Measurements from ENCODE around the gene LGR4.

The LGR4 gene

GRCh38 chr11:27406498-27407354 lies 65.9 kb downstream of the LGR4 start:
- H3K9me3 ChIP-seq = no peaks in the 10 kb centered on the region
- no peak for DNase-seq (ENCODE audit: low spot score in 2 of 2)
- no peak overlapping the region for H3K4me3 ChIP-seq
- in situ Hi-C loops (cut with MboI; ENCODE audit: low sequenced_read_pairs) = no loop called here
- H3K36me3 ChIP-seq (replicated peaks) = peaks cover 23% of the 10 kb centered on the region
- no peaks in the 10 kb centered on the region for H3K4me1 ChIP-seq
- H3K27me3 ChIP-seq (ENCODE audit: low read depth) = no peaks in the 10 kb centered on the region

- Histone ChIP-seq H3K36me3 (replicated peaks) (peaks cover 17% of the 10 kb centered on the region), H3K4me1 (no peaks in the 10 kb centered on the region), H3K9me3 (no peaks in the 10 kb centered on the region), H3K4me3 (no peak overlapping the region), H3K27me3 (ENCODE audit: low read depth) (no peaks in the 10 kb centered on the region)
- no peak for DNase-seq (ENCODE audit: low spot score in 2 of 2)
- in situ Hi-C loops (cut with MboI; ENCODE audit: low sequenced_read_pairs) = no loop called here
Measured at GRCh38 chr11:27405134-27405533, 67.5 kb downstream of the LGR4 start.

GRCh38 chr11:27404427-27404826 lies 68.2 kb downstream of the LGR4 start:
- H3K4me1 ChIP-seq = no peaks in the 10 kb centered on the region
- in situ Hi-C loops (cut with MboI; ENCODE audit: low sequenced_read_pairs) = no loop called here

GRCh38 chr11:27403195-27403594 lies 69.4 kb downstream of the LGR4 start:
- in situ Hi-C loops (cut with MboI; ENCODE audit: low sequenced_read_pairs) = no loop called here
- Histone ChIP-seq H3K36me3 (replicated peaks) (peaks cover 12% of the 10 kb centered on the region), H3K27me3 (ENCODE audit: low read depth) (no peaks in the 10 kb centered on the region), H3K4me3 (no peak overlapping the region), H3K9me3 (no peaks in the 10 kb centered on the region), H3K4me1 (peaks cover 5% of the 10 kb centered on the region)
- no peak for DNase-seq (ENCODE audit: low spot score in 2 of 2)

More at GRCh38 chr11:27404427-27404826, 68.2 kb downstream of the LGR4 start:
- DNase-seq (ENCODE audit: low spot score in 2 of 2) = no peak
- Histone ChIP-seq H3K9me3 (no peaks in the 10 kb centered on the region), H3K4me3 (no peak overlapping the region), H3K36me3 (replicated peaks) (peaks cover 12% of the 10 kb centered on the region), H3K27me3 (ENCODE audit: low read depth) (no peaks in the 10 kb centered on the region)

DNA sequence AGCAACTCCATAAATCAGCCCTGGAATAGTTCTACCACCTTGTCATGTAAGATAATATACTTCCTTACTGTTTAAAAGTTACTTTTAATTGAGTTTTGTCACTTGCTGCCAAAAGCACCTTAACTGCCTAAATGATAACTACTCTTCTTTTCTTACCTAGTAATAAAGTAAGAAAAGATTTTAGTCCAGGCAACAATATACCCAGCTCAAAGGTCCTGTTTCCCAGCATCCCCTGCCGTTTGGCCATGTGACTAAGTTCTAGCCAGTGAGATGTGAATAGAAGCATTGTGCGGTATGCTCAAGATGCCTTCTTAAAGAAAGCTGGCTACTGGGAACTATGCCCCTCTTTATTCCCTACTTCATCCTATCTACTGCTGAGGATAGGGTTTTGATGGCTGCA lies 70.1 kb downstream of the LGR4 start:
- H3K27me3 ChIP-seq (ENCODE audit: low read depth) = no peaks in the 10 kb centered on the region
- DNase-seq (ENCODE audit: low spot score in 2 of 2) = no peak
- H3K4me1 ChIP-seq = peaks cover 12% of the 10 kb centered on the region
- in situ Hi-C loops (cut with MboI; ENCODE audit: low sequenced_read_pairs) = no loop called here
- H3K9me3 ChIP-seq = no peaks in the 10 kb centered on the region
- H3K36me3 ChIP-seq (replicated peaks) = peaks cover 12% of the 10 kb centered on the region
- H3K4me3 ChIP-seq = no peak overlapping the region

- no peaks in the 10 kb centered on the region for H3K9me3 ChIP-seq
- no peak for DNase-seq (ENCODE audit: low spot score in 2 of 2)
- in situ Hi-C loops (cut with MboI; ENCODE audit: low sequenced_read_pairs) = no loop called here
- H3K4me1 ChIP-seq = peaks cover 16% of the 10 kb centered on the region
- no peak overlapping the region for H3K4me3 ChIP-seq
- H3K27me3 ChIP-seq (ENCODE audit: low read depth) = no peaks in the 10 kb centered on the region
- H3K36me3 ChIP-seq (replicated peaks) = peaks cover 8% of the 10 kb centered on the region; the same call in 1 of the 2 replicates
Measured at GRCh38 chr11:27401833-27402316, 70.7 kb downstream of the LGR4 start.

- in situ Hi-C loops (cut with MboI; ENCODE audit: low sequenced_read_pairs) = no loop called here
- H3K4me1 ChIP-seq = peaks cover 17% of the 10 kb centered on the region
Measured at GRCh38 chr11:27401280-27401832, 71.2 kb downstream of the LGR4 start.

GRCh38 chr11:27398400-27398770 lies 74.2 kb downstream of the LGR4 start:
- in situ Hi-C loops (cut with MboI; ENCODE audit: low sequenced_read_pairs) = no loop called here

More at GRCh38 chr11:27401280-27401832, 71.2 kb downstream of the LGR4 start:
- H3K27me3 ChIP-seq (ENCODE audit: low read depth) = no peaks in the 10 kb centered on the region
- H3K4me3 ChIP-seq = no peak overlapping the region
- H3K36me3 ChIP-seq (replicated peaks) = peaks cover 8% of the 10 kb centered on the region; the same call in 1 of the 2 replicates
- no peak for DNase-seq (ENCODE audit: low spot score in 2 of 2)
- no peaks in the 10 kb centered on the region for H3K9me3 ChIP-seq

GRCh38 chr11:27397624-27398399 lies 74.8 kb downstream of the LGR4 start:
- H3K4me1 ChIP-seq = peaks cover 52% of the 10 kb centered on the region
- DNase-seq (ENCODE audit: low spot score in 2 of 2) = peak in 1 of 2 experiments; percentile 46
- no peaks in the 10 kb centered on the region for H3K9me3 ChIP-seq
- H3K4me3 ChIP-seq = no peak overlapping the region
- H3K27me3 ChIP-seq (ENCODE audit: low read depth) = no peaks in the 10 kb centered on the region
- no peaks in the 10 kb centered on the region; the same call in 1 of the 2 replicates for H3K36me3 ChIP-seq (replicated peaks)
- in situ Hi-C loops (cut with MboI; ENCODE audit: low sequenced_read_pairs) = no loop called here

More at GRCh38 chr11:27398400-27398770, 74.2 kb downstream of the LGR4 start:
- no peaks in the 10 kb centered on the region; the same call in 1 of the 2 replicates for H3K36me3 ChIP-seq (replicated peaks)
- peaks cover 47% of the 10 kb centered on the region for H3K4me1 ChIP-seq
- H3K4me3 ChIP-seq = no peak overlapping the region
- DNase-seq (ENCODE audit: low spot score in 2 of 2) = no peak
- H3K9me3 ChIP-seq = no peaks in the 10 kb centered on the region
- H3K27me3 ChIP-seq (ENCODE audit: low read depth) = no peaks in the 10 kb centered on the region

GRCh38 chr11:27396259-27396839 lies 76.2 kb downstream of the LGR4 start:
- peaks cover 67% of the 10 kb centered on the region for H3K4me1 ChIP-seq
- no peak overlapping the region for H3K4me3 ChIP-seq
- H3K27me3 ChIP-seq (ENCODE audit: low read depth) = no peaks in the 10 kb centered on the region
- no peak for DNase-seq (ENCODE audit: low spot score in 2 of 2)
- in situ Hi-C loops (cut with MboI; ENCODE audit: low sequenced_read_pairs) = no loop called here
- H3K36me3 ChIP-seq (replicated peaks) = peaks cover 4% of the 10 kb centered on the region; the same call in 1 of the 2 replicates
- H3K9me3 ChIP-seq = no peaks in the 10 kb centered on the region

- DNase-seq (ENCODE audit: low spot score in 2 of 2) = no peak
- H3K9me3 ChIP-seq = no peaks in the 10 kb centered on the region
- in situ Hi-C loops (cut with MboI; ENCODE audit: low sequenced_read_pairs) = no loop called here
- peaks cover 71% of the 10 kb centered on the region for H3K4me1 ChIP-seq
- H3K36me3 ChIP-seq (replicated peaks) = peaks cover 4% of the 10 kb centered on the region; the same call in 1 of the 2 replicates
- no peak overlapping the region for H3K4me3 ChIP-seq
- H3K27me3 ChIP-seq (ENCODE audit: low read depth) = no peaks in the 10 kb centered on the region
Measured at GRCh38 chr11:27395556-27396258, 76.9 kb downstream of the LGR4 start.

DNA sequence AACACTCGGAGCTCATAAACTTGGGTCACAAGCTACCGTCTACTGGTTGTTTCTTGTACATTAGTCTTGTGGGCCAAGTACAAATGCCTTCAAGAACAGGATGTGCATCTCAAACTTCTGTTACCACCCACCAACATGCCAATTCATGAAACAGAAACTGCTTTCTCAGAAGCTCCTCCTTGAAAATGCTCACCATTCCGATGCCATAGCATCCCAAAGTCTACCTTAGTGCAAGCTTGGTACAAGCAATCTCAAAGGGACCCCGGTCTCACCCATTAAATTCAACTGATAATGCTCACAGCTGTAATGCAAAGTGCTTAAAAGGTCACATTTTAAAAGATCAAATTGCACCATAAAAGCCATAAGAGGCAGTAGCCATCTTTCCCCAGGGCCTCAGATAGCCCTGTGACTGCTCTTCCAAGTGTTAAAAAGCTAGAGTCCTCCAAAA lies 77.8 kb downstream of the LGR4 start:
- H3K36me3 ChIP-seq (replicated peaks) = peaks cover 12% of the 10 kb centered on the region
- no peak overlapping the region for H3K4me3 ChIP-seq
- DNase-seq (ENCODE audit: low spot score in 2 of 2) = no peak
- no peaks in the 10 kb centered on the region for H3K9me3 ChIP-seq
- peaks cover 78% of the 10 kb centered on the region for H3K4me1 ChIP-seq
- no peaks in the 10 kb centered on the region for H3K27me3 ChIP-seq (ENCODE audit: low read depth)
- in situ Hi-C loops (cut with MboI; ENCODE audit: low sequenced_read_pairs) = no loop called here

Data from HAP-1 (cell line).